ENCODE results near the gene EHMT1.

DNA sequence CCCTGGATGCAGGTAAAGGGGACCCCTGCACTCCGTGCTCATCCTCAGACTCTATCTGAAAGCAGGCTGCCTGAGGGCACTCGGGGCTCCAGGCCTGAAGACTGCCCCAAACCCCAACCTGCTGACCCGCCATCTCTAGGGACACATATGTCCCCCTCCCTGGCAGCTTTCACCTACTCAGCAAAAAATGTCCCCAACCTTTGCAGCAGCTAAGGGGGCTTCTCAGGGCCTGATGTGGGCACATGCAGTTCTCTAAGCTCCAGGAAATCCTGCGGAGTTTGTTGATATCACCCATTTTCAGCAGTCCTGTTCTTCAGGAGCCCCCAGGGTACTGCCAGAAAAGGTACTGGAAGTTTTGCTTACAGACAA is 37.9 kb upstream of the EHMT1 start:
- TF ChIP-seq, protein P1, sequence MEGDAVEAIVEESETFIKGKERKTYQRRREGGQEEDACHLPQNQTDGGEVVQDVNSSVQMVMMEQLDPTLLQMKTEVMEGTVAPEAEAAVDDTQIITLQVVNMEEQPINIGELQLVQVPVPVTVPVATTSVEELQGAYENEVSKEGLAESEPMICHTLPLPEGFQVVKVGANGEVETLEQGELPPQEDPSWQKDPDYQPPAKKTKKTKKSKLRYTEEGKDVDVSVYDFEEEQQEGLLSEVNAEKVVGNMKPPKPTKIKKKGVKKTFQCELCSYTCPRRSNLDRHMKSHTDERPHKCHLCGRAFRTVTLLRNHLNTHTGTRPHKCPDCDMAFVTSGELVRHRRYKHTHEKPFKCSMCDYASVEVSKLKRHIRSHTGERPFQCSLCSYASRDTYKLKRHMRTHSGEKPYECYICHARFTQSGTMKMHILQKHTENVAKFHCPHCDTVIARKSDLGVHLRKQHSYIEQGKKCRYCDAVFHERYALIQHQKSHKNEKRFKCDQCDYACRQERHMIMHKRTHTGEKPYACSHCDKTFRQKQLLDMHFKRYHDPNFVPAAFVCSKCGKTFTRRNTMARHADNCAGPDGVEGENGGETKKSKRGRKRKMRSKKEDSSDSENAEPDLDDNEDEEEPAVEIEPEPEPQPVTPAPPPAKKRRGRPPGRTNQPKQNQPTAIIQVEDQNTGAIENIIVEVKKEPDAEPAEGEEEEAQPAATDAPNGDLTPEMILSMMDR (IDR thresholded peaks at IDR 0.05 in 4 of 5, conservative IDR thresholded peaks at IDR 0.05 in 1 of 5): no peak
- no peak for TF ChIP-seq POLR2A (IDR thresholded peaks at IDR 0.05)
